ENCODE results near the gene UQCRQ. TPM values are rescaled to one million over a fixed set of nuclear protein-coding genes. Genes with fewer than 3 reads are reported as not detected.

UQCRQ gene
- total RNA-seq, 6 donors from 2014 or later: 44.6 to 327 (median 103) TPM

GRCh38 chr5:132860742-132861141 lies 5.7 kb upstream of the UQCRQ start:
- Histone ChIP-seq H3K4me3 (no peak overlapping the region), H3K27me3 (no peaks in the 10 kb centered on the region), H3K9me3 (no peaks in the 10 kb centered on the region), H3K36me3 (no peaks in the 10 kb centered on the region), H3K27ac (no peak overlapping the region), H3K4me1 (peaks cover under 1 to 5% (median 3%) of the 10 kb centered on the region in 4 donors)
- ATAC-seq (ENCODE audit: low FRiP score in 2 of 2): no peak
- no peak for DNase-seq
- no peak for TF ChIP-seq POLR2AphosphoS5 (IDR thresholded peaks at IDR 0.05)
- TF ChIP-seq POLR2A (IDR thresholded peaks at IDR 0.05): no peak
- no peak for TF ChIP-seq CTCF (IDR thresholded peaks at IDR 0.05)
- TF ChIP-seq EP300 (IDR thresholded peaks at IDR 0.05): no peak
- WGBS, 2 donors: 76 to 77% methylated on average over 5 of the region's 5 CpGs

- DNase-seq (peak in 1 of 2 donors; percentile 13), ATAC-seq (ENCODE audit: low FRiP score in 2 of 2) (peak in 1 of 2 donors; percentile 77)
- Histone ChIP-seq H3K27me3 (no peaks in the 10 kb centered on the region), H3K4me1 (peaks cover 8 to 16% (median 14%) of the 10 kb centered on the region in 4 donors), H3K27ac (peak overlapping the region; percentile 88 to 94 (median 93)), H3K9me3 (no peaks in the 10 kb centered on the region), H3K4me3 (peak overlapping the region; percentile 15 to 85 (median 72)), H3K36me3 (peaks cover 6 to 33% (median 17%) of the 10 kb centered on the region in 4 donors)
- TF ChIP-seq POLR2AphosphoS5 (IDR thresholded peaks at IDR 0.05) (no peak), CTCF (IDR thresholded peaks at IDR 0.05) (no peak), POLR2A (IDR thresholded peaks at IDR 0.05) (no peak), EP300 (IDR thresholded peaks at IDR 0.05) (no peak)
- WGBS, 2 donors: 42 to 55% methylated on average over 20 to 30 of the region's 30 CpGs
Measured at GRCh38 chr5:132865668-132866341, 637 bp upstream of the UQCRQ start.

GRCh38 chr5:132867046-132867451 lies 607 bp downstream of the UQCRQ start:
- no peaks in the 10 kb centered on the region for H3K27me3 ChIP-seq
- no peaks in the 10 kb centered on the region for H3K9me3 ChIP-seq
- no peak for DNase-seq
- 1 to 2% methylated on average over 11 to 13 of the region's 13 CpGs for WGBS, 2 donors
- peaks cover 8 to 16% (median 14%) of the 10 kb centered on the region in 4 donors for H3K4me1 ChIP-seq
- H3K4me3 ChIP-seq: peak overlapping the region; percentile 65 to 85 (median 72)
- peak overlapping the region; percentile 88 to 94 (median 93) for H3K27ac ChIP-seq
- TF ChIP-seq EP300 (IDR thresholded peaks at IDR 0.05) (no peak), CTCF (IDR thresholded peaks at IDR 0.05) (no peak), POLR2A (IDR thresholded peaks at IDR 0.05) (no peak), POLR2AphosphoS5 (IDR thresholded peaks at IDR 0.05) (no peak)
- ATAC-seq (ENCODE audit: low FRiP score in 2 of 2): no peak
- peaks cover 6 to 38% (median 20%) of the 10 kb centered on the region in 4 donors for H3K36me3 ChIP-seq

GRCh38 chr5:132868754-132869153 lies 2.3 kb downstream of the UQCRQ start:
- H3K4me1 ChIP-seq: peaks cover 8 to 23% (median 14%) of the 10 kb centered on the region in 4 donors
- no peak for TF ChIP-seq CTCF (IDR thresholded peaks at IDR 0.05)
- no peak for TF ChIP-seq EP300 (IDR thresholded peaks at IDR 0.05)
- no peak for TF ChIP-seq POLR2A (IDR thresholded peaks at IDR 0.05)
- TF ChIP-seq POLR2AphosphoS5 (IDR thresholded peaks at IDR 0.05): no peak
- no peaks in the 10 kb centered on the region for H3K9me3 ChIP-seq
- no peak overlapping the region for H3K4me3 ChIP-seq
- DNase-seq: no peak
- H3K27ac ChIP-seq: no peak overlapping the region
- ATAC-seq (ENCODE audit: low FRiP score in 2 of 2): no peak
- 75 to 90% methylated on average over 4 of the region's 4 CpGs for WGBS, 2 donors
- no peaks in the 10 kb centered on the region for H3K27me3 ChIP-seq
- peaks cover 6 to 52% (median 22%) of the 10 kb centered on the region in 4 donors for H3K36me3 ChIP-seq

Data from upper lobe of left lung (tissue), 6 donors.